ENCODE data around the gene SPON1. TPM values are rescaled to one million over a fixed set of nuclear protein-coding genes. Genes with fewer than 3 reads are reported as not detected.
"Not testable (repeated sequence)": the region's sequence is repeated elsewhere in the genome, so short reads cannot be mapped to it uniquely, and the experiment has no call there.

The SPON1 gene
- polyA plus RNA-seq (2013, experiment 1 of 2), result 31.1 TPM
- polyA plus RNA-seq (2013, experiment 2 of 2), result 29.8 TPM

GRCh38 chr11:13962562-13963168 lies at the start of gene SPON1:
SPON1 (plus strand) TSS chr11:13962723; CDS start chr11:13962905, 182 bp downstream.
- H3K36me3 ChIP-seq (ENCODE audit: control insufficient read depth, insufficient read depth, low read length), result no peaks in the 10 kb centered on the region
- WGBS, 2 experiments (ENCODE audit: insufficient coverage in 2 of 2), result 0 to 1% methylated on average over 56 to 66 of the region's 74 CpGs
- peaks cover 24% of the 10 kb centered on the region for H3K4me1 ChIP-seq (ENCODE audit: control insufficient read depth, insufficient read depth, low read length, poor library complexity, severe bottlenecking)
- peak within 1 kb of the TSS; percentile 41 for H3K4me3 ChIP-seq (ENCODE audit: extremely low read depth, insufficient read depth, low read length, poor library complexity, severe bottlenecking)
- no peak within 1 kb of the TSS for H3K27ac ChIP-seq (ENCODE audit: low read depth, low read length, severe bottlenecking)
- H3K9me3 ChIP-seq (ENCODE audit: control insufficient read depth, low read length), result no peaks in the 10 kb centered on the region

- no peaks in the 10 kb centered on the region for H3K36me3 ChIP-seq (ENCODE audit: control insufficient read depth, insufficient read depth, low read length)
- no peak overlapping the region for H3K27ac ChIP-seq (ENCODE audit: low read depth, low read length, severe bottlenecking)
- no peaks in the 10 kb centered on the region for H3K9me3 ChIP-seq (ENCODE audit: control insufficient read depth, low read length)
- WGBS, 2 experiments (ENCODE audit: insufficient coverage in 2 of 2), result 45 to 55% methylated on average over 1 of the region's 1 CpG
- H3K4me3 ChIP-seq (ENCODE audit: extremely low read depth, insufficient read depth, low read length, poor library complexity, severe bottlenecking), result no peak overlapping the region
- no peaks in the 10 kb centered on the region for H3K4me1 ChIP-seq (ENCODE audit: control insufficient read depth, insufficient read depth, low read length, poor library complexity, severe bottlenecking)
Measured at GRCh38 chr11:13917264-13917663, 45.3 kb upstream of the SPON1 start.

GRCh38 chr11:13917904-13918303 lies 44.6 kb upstream of the SPON1 start:
- Histone ChIP-seq H3K4me3 (ENCODE audit: extremely low read depth, insufficient read depth, low read length, poor library complexity, severe bottlenecking) (no peak overlapping the region), H3K4me1 (ENCODE audit: control insufficient read depth, insufficient read depth, low read length, poor library complexity, severe bottlenecking) (no peaks in the 10 kb centered on the region), H3K27ac (ENCODE audit: low read depth, low read length, severe bottlenecking) (no peak overlapping the region), H3K9me3 (ENCODE audit: control insufficient read depth, low read length) (no peaks in the 10 kb centered on the region), H3K36me3 (ENCODE audit: control insufficient read depth, insufficient read depth, low read length) (no peaks in the 10 kb centered on the region)
- 93 to 100% methylated on average over 1 to 2 of the region's 2 CpGs for WGBS, 2 experiments (ENCODE audit: insufficient coverage in 2 of 2)

- Histone ChIP-seq H3K4me1 (ENCODE audit: control insufficient read depth, insufficient read depth, low read length, poor library complexity, severe bottlenecking) (no peaks in the 10 kb centered on the region), H3K36me3 (ENCODE audit: control insufficient read depth, insufficient read depth, low read length) (no peaks in the 10 kb centered on the region), H3K4me3 (ENCODE audit: extremely low read depth, insufficient read depth, low read length, poor library complexity, severe bottlenecking) (no peak overlapping the region), H3K27ac (ENCODE audit: low read depth, low read length, severe bottlenecking) (no peak overlapping the region), H3K9me3 (ENCODE audit: control insufficient read depth, low read length) (no peaks in the 10 kb centered on the region)
- WGBS, 2 experiments (ENCODE audit: insufficient coverage in 2 of 2), result 80% methylated on average over 2 of the region's 3 CpGs; no CpG with 5 or more reads in 1 of the 2 experiments
Measured at GRCh38 chr11:13920756-13921155, 41.8 kb upstream of the SPON1 start.

- 92 to 93% methylated on average over 8 of the region's 8 CpGs for WGBS, 2 experiments (ENCODE audit: insufficient coverage in 2 of 2)
- Histone ChIP-seq H3K9me3 (ENCODE audit: control insufficient read depth, low read length) (no peaks in the 10 kb centered on the region), H3K4me1 (ENCODE audit: control insufficient read depth, insufficient read depth, low read length, poor library complexity, severe bottlenecking) (no peaks in the 10 kb centered on the region), H3K4me3 (ENCODE audit: extremely low read depth, insufficient read depth, low read length, poor library complexity, severe bottlenecking) (no peak overlapping the region), H3K36me3 (ENCODE audit: control insufficient read depth, insufficient read depth, low read length) (no peaks in the 10 kb centered on the region), H3K27ac (ENCODE audit: low read depth, low read length, severe bottlenecking) (no peak overlapping the region)
Measured at GRCh38 chr11:13921545-13921944, 41.0 kb upstream of the SPON1 start.

GRCh38 chr11:13923182-13923581 lies 39.3 kb upstream of the SPON1 start:
- Histone ChIP-seq H3K4me3 (ENCODE audit: extremely low read depth, insufficient read depth, low read length, poor library complexity, severe bottlenecking) (no peak overlapping the region), H3K36me3 (ENCODE audit: control insufficient read depth, insufficient read depth, low read length) (no peaks in the 10 kb centered on the region), H3K27ac (ENCODE audit: low read depth, low read length, severe bottlenecking) (no peak overlapping the region), H3K4me1 (ENCODE audit: control insufficient read depth, insufficient read depth, low read length, poor library complexity, severe bottlenecking) (no peaks in the 10 kb centered on the region), H3K9me3 (ENCODE audit: control insufficient read depth, low read length) (no peaks in the 10 kb centered on the region)
- 88% methylated on average over 1 of the region's 1 CpG; no CpG with 5 or more reads in 1 of the 2 experiments for WGBS, 2 experiments (ENCODE audit: insufficient coverage in 2 of 2)

- Histone ChIP-seq H3K9me3 (ENCODE audit: control insufficient read depth, low read length) (no peaks in the 10 kb centered on the region), H3K4me3 (ENCODE audit: extremely low read depth, insufficient read depth, low read length, poor library complexity, severe bottlenecking) (no peak overlapping the region), H3K4me1 (ENCODE audit: control insufficient read depth, insufficient read depth, low read length, poor library complexity, severe bottlenecking) (peaks cover 2% of the 10 kb centered on the region), H3K36me3 (ENCODE audit: control insufficient read depth, insufficient read depth, low read length) (no peaks in the 10 kb centered on the region), H3K27ac (ENCODE audit: low read depth, low read length, severe bottlenecking) (no peak overlapping the region)
- WGBS, 2 experiments (ENCODE audit: insufficient coverage in 2 of 2), result 63 to 87% methylated on average over 3 to 4 of the region's 8 CpGs
Measured at GRCh38 chr11:13923716-13924650, 38.5 kb upstream of the SPON1 start.

GRCh38 chr11:13924801-13925327 lies 37.7 kb upstream of the SPON1 start:
- no peaks in the 10 kb centered on the region for H3K9me3 ChIP-seq (ENCODE audit: control insufficient read depth, low read length)
- H3K27ac ChIP-seq (ENCODE audit: low read depth, low read length, severe bottlenecking), result no peak overlapping the region
- no peak overlapping the region for H3K4me3 ChIP-seq (ENCODE audit: extremely low read depth, insufficient read depth, low read length, poor library complexity, severe bottlenecking)
- 91 to 100% methylated on average over 1 of the region's 2 CpGs for WGBS, 2 experiments (ENCODE audit: insufficient coverage in 2 of 2)
- H3K4me1 ChIP-seq (ENCODE audit: control insufficient read depth, insufficient read depth, low read length, poor library complexity, severe bottlenecking), result peaks cover 9% of the 10 kb centered on the region
- no peaks in the 10 kb centered on the region for H3K36me3 ChIP-seq (ENCODE audit: control insufficient read depth, insufficient read depth, low read length)

- 78 to 100% methylated on average over 1 of the region's 5 CpGs for WGBS, 2 experiments (ENCODE audit: insufficient coverage in 2 of 2)
Measured at GRCh38 chr11:13926366-13926765, 36.2 kb upstream of the SPON1 start.

GRCh38 chr11:13926981-13927380 lies 35.5 kb upstream of the SPON1 start:
- Histone ChIP-seq H3K36me3 (ENCODE audit: control insufficient read depth, insufficient read depth, low read length) (no peaks in the 10 kb centered on the region), H3K4me3 (ENCODE audit: extremely low read depth, insufficient read depth, low read length, poor library complexity, severe bottlenecking) (no peak overlapping the region), H3K9me3 (ENCODE audit: control insufficient read depth, low read length) (no peaks in the 10 kb centered on the region), H3K4me1 (ENCODE audit: control insufficient read depth, insufficient read depth, low read length, poor library complexity, severe bottlenecking) (peaks cover 9% of the 10 kb centered on the region), H3K27ac (ENCODE audit: low read depth, low read length, severe bottlenecking) (no peak overlapping the region)
- 75 to 100% methylated on average over 1 to 2 of the region's 3 CpGs for WGBS, 2 experiments (ENCODE audit: insufficient coverage in 2 of 2)

More at GRCh38 chr11:13926366-13926765, 36.2 kb upstream of the SPON1 start:
- H3K27ac ChIP-seq (ENCODE audit: low read depth, low read length, severe bottlenecking); H3K36me3 ChIP-seq (ENCODE audit: control insufficient read depth, insufficient read depth, low read length); H3K4me3 ChIP-seq (ENCODE audit: extremely low read depth, insufficient read depth, low read length, poor library complexity, severe bottlenecking); H3K4me1 ChIP-seq (ENCODE audit: control insufficient read depth, insufficient read depth, low read length, poor library complexity, severe bottlenecking); H3K9me3 ChIP-seq (ENCODE audit: control insufficient read depth, low read length): not testable (repeated sequence)
